Esophagus (tissue), 2 donors: ENCODE measurements around the gene PCNX2. TPM values are rescaled to one million over a fixed set of nuclear protein-coding genes. Genes with fewer than 3 reads are reported as not detected.

Experiments used
- H3K27ac ChIP-seq, 2 donors: one replicate each; pipeline ENCODE4 v1.5.1; 2013; ENCODE audit warnings: low read depth in 2 of 2, mild to moderate bottlenecking in 2 of 2, inconsistent platforms in 1 of 2, low read length in 1 of 2, moderate library complexity in 1 of 2
- H3K27me3 ChIP-seq, 2 donors: one replicate each; pipeline ENCODE4 v1.6.1; 2013; ENCODE audit warnings: low read length in 2 of 2, control low read depth in 1 of 2, mild to moderate bottlenecking in 1 of 2; ENCODE audit not compliant: insufficient read depth in 2 of 2, control insufficient read depth in 1 of 2
- H3K36me3 ChIP-seq, 2 donors: one replicate each; pipeline ENCODE4 v1.6.1; 2013; ENCODE audit warnings: low read length in 1 of 2; ENCODE audit not compliant: control insufficient read depth in 2 of 2, insufficient read depth in 2 of 2
- H3K4me1 ChIP-seq, 2 donors: one replicate each; pipeline ENCODE4 v1.6.1; 2013; ENCODE audit warnings: low read length in 1 of 2; ENCODE audit not compliant: control insufficient read depth in 2 of 2, insufficient read depth in 2 of 2
- H3K4me3 ChIP-seq, 2 donors: one replicate each; pipeline ENCODE4 v1.5.1; 2013; ENCODE audit warnings: low read length in 2 of 2, mild to moderate bottlenecking in 2 of 2, low read depth in 1 of 2, moderate library complexity in 1 of 2
- H3K9me3 ChIP-seq, 2 donors: one replicate each; pipeline ENCODE4 v1.6.1; 2013; ENCODE audit warnings: mild to moderate bottlenecking in 2 of 2, low read depth in 1 of 2, low read length in 1 of 2, moderate library complexity in 1 of 2; ENCODE audit not compliant: control insufficient read depth in 2 of 2, insufficient read depth in 1 of 2
- WGBS, 2 donors: extraction: QIAGEN DNeasy Blood & Tissue Kit; methylation state at CpG; one replicate each; pipeline ENCODE4 v1.1.7; 2013; 5-methylcytosine and 5-hydroxymethylcytosine counted together
- polyA plus RNA-seq, 2 donors: library from polyadenylated mRNA; stranded (reverse); fragments of 200-250 nt; gene quantifications; one replicate each; pipeline ENCODE4 v1.2.3, GENCODE V29; 2013
- donor health status: healthy with polysubstance abuse.
- donor health status: Bipolar disorder and iron deficiency.

PCNX2 gene
- polyA plus RNA-seq, 2 donors = 3.2 to 4.3 TPM

DNA sequence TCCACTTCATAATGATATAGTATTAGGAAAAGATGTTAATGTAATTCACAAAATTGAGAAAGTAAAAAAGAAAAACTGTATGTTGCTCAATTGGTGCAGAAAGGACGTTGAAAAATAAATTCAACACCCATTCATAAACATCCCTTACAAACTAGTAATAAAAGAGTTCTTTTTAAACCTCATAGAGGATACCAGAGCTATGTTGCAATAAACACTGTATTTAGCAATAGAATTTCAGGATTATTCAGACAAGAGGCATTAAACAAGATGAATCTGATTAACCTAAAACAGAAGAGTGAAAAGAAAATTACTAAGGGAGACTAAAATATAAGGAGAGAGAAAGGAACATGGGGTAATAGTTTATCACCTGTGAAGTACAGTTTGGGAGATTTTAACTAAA, 190.3 kb downstream of the PCNX2 start:
- H3K27ac ChIP-seq = no peak overlapping the region
- no peaks in the 10 kb centered on the region for H3K36me3 ChIP-seq
- no peaks in the 10 kb centered on the region for H3K9me3 ChIP-seq
- no peaks in the 10 kb centered on the region for H3K27me3 ChIP-seq
- 59 to 64% methylated on average over 1 of the region's 1 CpG for WGBS, 2 donors
- H3K4me1 ChIP-seq = no peaks in the 10 kb centered on the region
- no peak overlapping the region for H3K4me3 ChIP-seq

DNA sequence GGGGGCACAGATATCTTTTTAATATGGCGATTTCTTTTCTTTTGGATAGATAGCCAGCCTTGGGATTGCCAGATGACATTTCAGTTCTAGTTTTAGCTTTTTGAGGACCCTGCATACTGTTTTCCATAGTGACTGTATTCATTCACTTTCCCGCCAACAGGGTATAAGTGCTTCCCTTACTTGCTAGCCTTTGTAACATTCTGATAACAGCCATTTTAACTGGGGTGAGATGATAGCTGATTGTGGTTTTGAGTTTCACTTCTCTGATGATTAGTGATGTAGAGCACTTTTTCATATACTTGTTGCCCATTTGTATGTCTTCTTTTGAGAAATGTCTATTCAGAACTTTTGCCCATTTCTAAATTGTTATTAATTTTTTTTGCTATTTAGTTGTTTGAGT, 193.2 kb downstream of the PCNX2 start:
- no peak overlapping the region for H3K4me3 ChIP-seq
- H3K36me3 ChIP-seq = no peaks in the 10 kb centered on the region
- no peaks in the 10 kb centered on the region for H3K9me3 ChIP-seq
- no peaks in the 10 kb centered on the region for H3K4me1 ChIP-seq
- H3K27me3 ChIP-seq = no peaks in the 10 kb centered on the region
- WGBS, 2 donors = 96 to 98% methylated on average over 2 of the region's 2 CpGs
- H3K27ac ChIP-seq = no peak overlapping the region

DNA sequence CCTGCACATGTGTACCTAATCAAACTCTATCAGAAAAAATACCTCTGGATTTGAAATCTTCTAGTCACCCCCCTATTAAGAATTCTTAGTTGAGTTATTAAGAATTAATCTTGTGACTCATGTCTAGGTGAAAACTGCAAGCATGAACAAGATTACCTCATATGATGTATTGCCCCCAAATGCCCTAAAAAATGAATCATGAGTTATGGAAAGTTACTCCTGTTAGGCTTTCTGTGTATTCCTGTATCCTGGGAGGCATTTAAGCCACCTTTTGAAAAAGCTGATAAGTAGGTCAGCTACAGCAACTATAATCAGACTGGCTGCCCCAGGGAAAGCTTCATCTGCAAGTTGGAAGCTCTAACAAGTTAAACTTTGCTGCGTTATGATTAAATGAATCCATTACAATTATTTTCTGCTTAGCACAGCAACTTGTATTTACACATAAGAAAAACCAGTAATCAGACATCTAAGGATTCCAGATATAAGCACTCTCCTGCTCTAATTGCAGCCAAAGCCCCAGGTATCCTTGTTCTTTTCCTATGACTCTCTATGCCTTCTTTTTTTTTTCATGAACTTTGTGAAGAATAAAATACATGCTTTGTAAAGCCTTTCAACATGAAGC, 197.5 kb downstream of the PCNX2 start:
- no peaks in the 10 kb centered on the region for H3K27me3 ChIP-seq
- WGBS, 2 donors = 51 to 56% methylated on average over 1 of the region's 1 CpG
- no peaks in the 10 kb centered on the region for H3K9me3 ChIP-seq
- no peak overlapping the region for H3K4me3 ChIP-seq
- H3K36me3 ChIP-seq = no peaks in the 10 kb centered on the region
- H3K27ac ChIP-seq = no peak overlapping the region
- H3K4me1 ChIP-seq = no peaks in the 10 kb centered on the region

DNA sequence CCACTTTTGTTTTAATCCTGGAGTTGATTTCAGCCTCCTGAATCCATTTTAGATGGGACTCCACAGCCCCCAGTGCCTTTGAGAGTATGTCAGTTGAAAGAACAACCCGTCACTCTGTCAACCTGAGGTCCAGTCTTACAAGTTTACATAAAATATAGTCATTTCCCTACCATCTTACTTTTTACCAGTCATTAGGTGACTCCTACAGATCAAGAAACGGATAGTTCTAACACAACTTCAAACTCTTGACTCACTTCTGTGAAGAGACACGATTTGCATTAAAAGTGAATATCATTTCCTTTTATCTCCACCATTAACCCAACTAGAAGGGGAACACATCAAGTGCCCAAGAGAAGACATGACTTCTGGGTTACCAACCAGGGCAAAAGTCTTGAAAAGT, 198.0 kb downstream of the PCNX2 start:
- Histone ChIP-seq H3K27me3 (no peaks in the 10 kb centered on the region), H3K4me3 (no peak overlapping the region), H3K9me3 (no peaks in the 10 kb centered on the region), H3K4me1 (no peaks in the 10 kb centered on the region), H3K36me3 (no peaks in the 10 kb centered on the region), H3K27ac (no peak overlapping the region)
- 63 to 69% methylated on average over 3 of the region's 3 CpGs for WGBS, 2 donors

- Histone ChIP-seq H3K9me3 (no peaks in the 10 kb centered on the region), H3K36me3 (no peaks in the 10 kb centered on the region), H3K4me3 (no peak overlapping the region), H3K4me1 (no peaks in the 10 kb centered on the region), H3K27ac (no peak overlapping the region), H3K27me3 (no peaks in the 10 kb centered on the region)
- 81 to 88% methylated on average over 1 of the region's 1 CpG for WGBS, 2 donors
Observed at GRCh38 chr1:233094691-233095090, 200.8 kb downstream of the PCNX2 start.

- 71% methylated on average over 2 of the region's 2 CpGs for WGBS, 2 donors
- no peaks in the 10 kb centered on the region for H3K36me3 ChIP-seq
- no peaks in the 10 kb centered on the region for H3K27me3 ChIP-seq
- no peak overlapping the region for H3K4me3 ChIP-seq
- no peaks in the 10 kb centered on the region for H3K9me3 ChIP-seq
- no peak overlapping the region for H3K27ac ChIP-seq
- no peaks in the 10 kb centered on the region for H3K4me1 ChIP-seq
Observed at GRCh38 chr1:233094269-233094668, 201.3 kb downstream of the PCNX2 start.

DNA sequence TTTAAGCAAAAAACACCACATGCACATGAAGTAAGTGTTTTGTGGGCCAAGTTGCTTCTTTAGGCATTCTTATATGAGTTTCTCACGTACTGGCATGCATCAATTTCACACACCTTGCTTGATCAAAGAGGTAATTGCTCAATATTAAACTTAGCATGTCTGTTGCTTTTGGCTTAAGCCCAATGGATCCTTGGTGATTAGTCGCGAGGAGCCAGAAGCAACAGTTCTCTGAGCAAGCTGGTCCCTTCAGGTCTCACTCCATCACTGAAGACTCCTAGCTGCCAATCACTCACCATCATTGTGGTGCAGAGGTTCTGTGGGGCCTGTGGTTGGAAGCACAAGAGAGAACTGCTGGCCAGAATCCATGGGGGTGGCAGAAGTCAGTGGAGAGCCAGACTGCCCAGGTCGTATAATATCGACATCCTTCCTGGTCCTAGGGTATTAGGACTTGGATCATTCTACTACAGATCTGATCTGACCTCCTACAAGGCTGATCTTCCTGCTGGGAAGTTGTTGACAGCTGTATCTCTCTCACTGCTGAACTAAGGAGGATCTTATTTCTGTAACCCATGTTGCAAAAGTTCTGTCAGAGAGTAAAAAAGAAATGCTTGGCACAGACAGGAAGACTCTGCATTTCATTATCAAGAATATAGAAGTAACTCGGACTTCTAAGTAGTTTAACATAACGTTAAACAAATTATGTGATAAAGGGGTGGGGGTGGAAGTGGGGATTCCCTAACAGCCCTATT, 204.6 kb downstream of the PCNX2 start:
- no peak overlapping the region for H3K27ac ChIP-seq
- H3K9me3 ChIP-seq = no peaks in the 10 kb centered on the region
- no peaks in the 10 kb centered on the region for H3K27me3 ChIP-seq
- WGBS, 2 donors = 47 to 62% methylated on average over 7 of the region's 7 CpGs
- no peak overlapping the region for H3K4me3 ChIP-seq
- no peaks in the 10 kb centered on the region for H3K36me3 ChIP-seq
- H3K4me1 ChIP-seq = no peaks in the 10 kb centered on the region

- Histone ChIP-seq H3K4me3 (no peak overlapping the region), H3K36me3 (no peaks in the 10 kb centered on the region), H3K4me1 (no peaks in the 10 kb centered on the region), H3K27ac (no peak overlapping the region), H3K27me3 (no peaks in the 10 kb centered on the region), H3K9me3 (no peaks in the 10 kb centered on the region)
- 96 to 98% methylated on average over 3 of the region's 3 CpGs for WGBS, 2 donors
Observed at GRCh38 chr1:233089251-233089650, 206.3 kb downstream of the PCNX2 start.

GRCh38 chr1:233088613-233089012, 206.9 kb downstream of the PCNX2 start:
- no peaks in the 10 kb centered on the region for H3K9me3 ChIP-seq
- 90 to 93% methylated on average over 6 of the region's 6 CpGs for WGBS, 2 donors
- H3K27me3 ChIP-seq = no peaks in the 10 kb centered on the region
- H3K27ac ChIP-seq = no peak overlapping the region
- H3K4me3 ChIP-seq = no peak overlapping the region
- no peaks in the 10 kb centered on the region for H3K36me3 ChIP-seq
- H3K4me1 ChIP-seq = no peaks in the 10 kb centered on the region
